ENCODE measurements around the gene KLHL11.

DNA sequence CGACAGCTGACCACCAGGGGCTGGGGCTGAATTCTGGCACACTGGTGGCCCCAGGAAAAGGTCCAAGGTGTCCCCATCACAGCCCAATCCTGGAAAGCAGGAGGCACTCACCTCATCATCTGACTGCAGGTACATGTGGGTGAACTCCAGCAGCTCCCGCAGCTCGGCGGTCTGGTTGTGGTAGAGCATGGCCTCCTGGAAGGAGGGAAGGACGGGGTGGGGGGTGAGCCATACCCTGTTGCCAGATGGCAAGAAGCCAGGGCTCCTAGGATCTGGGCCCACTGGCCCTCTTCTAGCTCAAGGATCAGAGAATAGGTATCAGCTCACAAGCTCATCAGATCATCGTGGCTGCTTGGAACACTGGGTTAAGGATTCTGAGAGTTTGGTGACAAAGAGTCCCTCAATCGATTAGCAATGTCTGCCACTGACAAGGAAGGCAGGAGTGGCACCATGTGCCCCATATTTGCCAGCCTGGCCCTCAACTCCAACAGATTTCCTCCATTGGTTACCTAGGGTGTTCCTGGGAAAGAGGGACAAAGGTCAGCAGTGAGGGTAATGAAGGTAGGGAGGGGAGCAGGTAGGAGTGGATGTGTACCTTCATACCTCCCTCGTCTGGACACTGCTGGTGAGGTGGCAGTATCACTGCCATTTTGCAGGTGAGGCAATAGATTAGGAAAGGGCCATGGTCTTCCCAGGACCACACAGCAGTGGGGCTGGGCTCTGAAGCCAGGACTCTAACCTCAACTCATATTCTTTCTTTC, 58.4 kb downstream of the KLHL11 start:
- TF ChIP-seq, protein P1, sequence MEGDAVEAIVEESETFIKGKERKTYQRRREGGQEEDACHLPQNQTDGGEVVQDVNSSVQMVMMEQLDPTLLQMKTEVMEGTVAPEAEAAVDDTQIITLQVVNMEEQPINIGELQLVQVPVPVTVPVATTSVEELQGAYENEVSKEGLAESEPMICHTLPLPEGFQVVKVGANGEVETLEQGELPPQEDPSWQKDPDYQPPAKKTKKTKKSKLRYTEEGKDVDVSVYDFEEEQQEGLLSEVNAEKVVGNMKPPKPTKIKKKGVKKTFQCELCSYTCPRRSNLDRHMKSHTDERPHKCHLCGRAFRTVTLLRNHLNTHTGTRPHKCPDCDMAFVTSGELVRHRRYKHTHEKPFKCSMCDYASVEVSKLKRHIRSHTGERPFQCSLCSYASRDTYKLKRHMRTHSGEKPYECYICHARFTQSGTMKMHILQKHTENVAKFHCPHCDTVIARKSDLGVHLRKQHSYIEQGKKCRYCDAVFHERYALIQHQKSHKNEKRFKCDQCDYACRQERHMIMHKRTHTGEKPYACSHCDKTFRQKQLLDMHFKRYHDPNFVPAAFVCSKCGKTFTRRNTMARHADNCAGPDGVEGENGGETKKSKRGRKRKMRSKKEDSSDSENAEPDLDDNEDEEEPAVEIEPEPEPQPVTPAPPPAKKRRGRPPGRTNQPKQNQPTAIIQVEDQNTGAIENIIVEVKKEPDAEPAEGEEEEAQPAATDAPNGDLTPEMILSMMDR (conservative IDR thresholded peaks at IDR 0.05 in 1 of 2, IDR thresholded peaks at IDR 0.05 in 1 of 2; ENCODE audit: low read depth in 1 of 2, low read length in 2 of 2): no peak
- TF ChIP-seq EZH2 (IDR thresholded peaks at IDR 0.05; ENCODE audit: low read length, missing control alignments): no peak
